SK-N-SH treated with all-trans-retinoic acid at 6 μM for 48 hours (cell line): Measurements from ENCODE around the gene TICRR.

ENCODE experiments used
- ARNTL ChIP-seq: fragments of 450-650 bp; formaldehyde crosslinking; IDR thresholded peaks from 2 replicates; pipeline ENCODE4 v1.5.0; 2020; ENCODE audit warnings: low read depth, mild to moderate bottlenecking, moderate library complexity, borderline replicate concordance
- PPARA ChIP-seq: fragments of 250-450 bp; sonication (Bioruptor Pico); IDR thresholded peaks from 2 replicates; pipeline ENCODE4 v1.5.0; 2020; ENCODE audit warnings: mild to moderate bottlenecking, borderline replicate concordance
- SNAI2 ChIP-seq: fragments of 250-450 bp; sonication (Bioruptor Pico); IDR thresholded peaks from 2 replicates; pipeline ENCODE4 v1.5.0; 2020; ENCODE audit warnings: mild to moderate bottlenecking, moderate library complexity
- ZNF70 ChIP-seq: fragments of 450-650 bp; formaldehyde crosslinking; IDR thresholded peaks from 2 replicates; pipeline ENCODE4 v1.5.0; 2020; ENCODE audit warnings: mild to moderate bottlenecking, moderate library complexity

GRCh38 chr15:89615135-89615534 is 39.9 kb downstream of the TICRR start:
- TF ChIP-seq SNAI2 (CRISPR knock-in tag) (no peak), ARNTL (CRISPR knock-in tag) (no peak), PPARA (CRISPR knock-in tag) (no peak), ZNF70 (no peak)
